Measurements from ENCODE around the gene OR4K14. TPM values are rescaled to one million over a fixed set of nuclear protein-coding genes. Genes with fewer than 3 reads are reported as not detected.
"Not testable (repeated sequence)": the region's sequence is repeated elsewhere in the genome, so short reads cannot be mapped to it uniquely, and the experiment has no call there.

OR4K14 gene
- polyA plus RNA-seq, 2 donors: not detected

- WGBS, 2 donors: 48 to 57% methylated on average over 2 of the region's 2 CpGs
- Histone ChIP-seq H3K4me3 (ENCODE audit: low read depth in 1 of 2, low read length in 2 of 2) (no peak overlapping the region), H3K9me3 (ENCODE audit: control insufficient read depth in 2 of 2, insufficient read depth in 1 of 2, low read depth in 1 of 2, low read length in 1 of 2) (peaks cover 0 to 2% of the 10 kb centered on the region in 2 donors), H3K27ac (ENCODE audit: low read depth in 2 of 2, low read length in 1 of 2) (no peak overlapping the region), H3K36me3 (ENCODE audit: control insufficient read depth in 2 of 2, insufficient read depth in 2 of 2, low read length in 1 of 2) (no peaks in the 10 kb centered on the region), H3K27me3 (ENCODE audit: control insufficient read depth in 1 of 2, insufficient read depth in 2 of 2, low read length in 2 of 2) (no peaks in the 10 kb centered on the region), H3K4me1 (ENCODE audit: control insufficient read depth in 2 of 2, insufficient read depth in 2 of 2, low read length in 1 of 2) (no peaks in the 10 kb centered on the region)
These were observed 25.7 kb downstream of the OR4K14 start for GRCh38 chr14:19993438-19993837.

- no peaks in the 10 kb centered on the region for H3K4me1 ChIP-seq (ENCODE audit: control insufficient read depth in 2 of 2, insufficient read depth in 2 of 2, low read length in 1 of 2)
- WGBS, 2 donors: 89 to 97% methylated on average over 3 of the region's 3 CpGs
- H3K36me3 ChIP-seq (ENCODE audit: control insufficient read depth in 2 of 2, insufficient read depth in 2 of 2, low read length in 1 of 2): no peaks in the 10 kb centered on the region
- H3K27me3 ChIP-seq (ENCODE audit: control insufficient read depth in 1 of 2, insufficient read depth in 2 of 2, low read length in 2 of 2): no peaks in the 10 kb centered on the region
- no peak within 1 kb of the TSS for H3K4me3 ChIP-seq (ENCODE audit: low read depth in 1 of 2, low read length in 2 of 2)
- no peak within 1 kb of the TSS for H3K27ac ChIP-seq (ENCODE audit: low read depth in 2 of 2, low read length in 1 of 2)
- no peaks in the 10 kb centered on the region for H3K9me3 ChIP-seq (ENCODE audit: control insufficient read depth in 2 of 2, insufficient read depth in 1 of 2, low read depth in 1 of 2, low read length in 1 of 2)
These were observed 43.8 kb downstream of the OR4K14 start, which contains the start of gene OR4K15 for GRCh38 chr14:19975291-19975690. OR4K15 (plus strand) TSS chr14:19975591; CDS start chr14:19975591, 0 bp downstream.

- Histone ChIP-seq H3K27me3 (ENCODE audit: control insufficient read depth in 1 of 2, insufficient read depth in 2 of 2, low read length in 2 of 2) (no peaks in the 10 kb centered on the region), H3K4me3 (ENCODE audit: low read depth in 1 of 2, low read length in 2 of 2) (no peak overlapping the region), H3K27ac (ENCODE audit: low read depth in 2 of 2, low read length in 1 of 2) (no peak overlapping the region), H3K9me3 (ENCODE audit: control insufficient read depth in 2 of 2, insufficient read depth in 1 of 2, low read depth in 1 of 2, low read length in 1 of 2) (no peaks in the 10 kb centered on the region), H3K36me3 (ENCODE audit: control insufficient read depth in 2 of 2, insufficient read depth in 2 of 2, low read length in 1 of 2) (no peaks in the 10 kb centered on the region), H3K4me1 (ENCODE audit: control insufficient read depth in 2 of 2, insufficient read depth in 2 of 2, low read length in 1 of 2) (no peaks in the 10 kb centered on the region)
- 52 to 74% methylated on average over 1 of the region's 1 CpG for WGBS, 2 donors
These were observed 44.3 kb downstream of the OR4K14 start for GRCh38 chr14:19974844-19975243.

- not testable (repeated sequence) for H3K4me3 ChIP-seq (ENCODE audit: low read depth in 1 of 2, low read length in 2 of 2); H3K4me1 ChIP-seq (ENCODE audit: control insufficient read depth in 2 of 2, insufficient read depth in 2 of 2, low read length in 1 of 2); H3K27me3 ChIP-seq (ENCODE audit: control insufficient read depth in 1 of 2, insufficient read depth in 2 of 2, low read length in 2 of 2); H3K27ac ChIP-seq (ENCODE audit: low read depth in 2 of 2, low read length in 1 of 2); H3K36me3 ChIP-seq (ENCODE audit: control insufficient read depth in 2 of 2, insufficient read depth in 2 of 2, low read length in 1 of 2); H3K9me3 ChIP-seq (ENCODE audit: control insufficient read depth in 2 of 2, insufficient read depth in 1 of 2, low read depth in 1 of 2, low read length in 1 of 2)
- WGBS, 2 donors: 57 to 76% methylated on average over 2 of the region's 2 CpGs
These were observed 49.4 kb downstream of the OR4K14 start for GRCh38 chr14:19969735-19970134.

Other genes starting within 250 kb of the OR4K14 start
- not detected for gene OR4M1, start 245.8 kb downstream of the OR4K14 start, polyA plus RNA-seq
- gene OR4N2, start 215.5 kb downstream of the OR4K14 start, polyA plus RNA-seq: not detected
- gene OR4K2, start 144.2 kb downstream of the OR4K14 start, polyA plus RNA-seq: not detected
- not detected for gene OR4K5, start 98.7 kb downstream of the OR4K14 start, polyA plus RNA-seq
- not detected for gene OR4K1, start 88.4 kb downstream of the OR4K14 start, polyA plus RNA-seq
- gene OR4K15, start 43.7 kb downstream of the OR4K14 start, polyA plus RNA-seq: not detected
- not detected for gene OR4Q2, start 17.1 kb downstream of the OR4K14 start, polyA plus RNA-seq
- not detected for gene OR4K13, start 16.7 kb upstream of the OR4K14 start, polyA plus RNA-seq
- gene OR4L1, start 40.7 kb upstream of the OR4K14 start, polyA plus RNA-seq: not detected
- not detected for gene OR4K17, start 91.4 kb upstream of the OR4K14 start, polyA plus RNA-seq
- gene OR4N5, start 119.5 kb upstream of the OR4K14 start, polyA plus RNA-seq: not detected
- gene OR11G2, start 171.6 kb upstream of the OR4K14 start, polyA plus RNA-seq: not detected
- gene OR11H6, start 204.4 kb upstream of the OR4K14 start, polyA plus RNA-seq: not detected
- not detected for gene OR11H7, start 209.7 kb upstream of the OR4K14 start, polyA plus RNA-seq
- not detected for gene OR11H4, start 220.0 kb upstream of the OR4K14 start, polyA plus RNA-seq

Measured in esophagus (tissue), 2 donors.